B cell (primary cell): ENCODE data around the gene ICE2.

Experiments
- CTCF ChIP-seq: fragments of 200-600 bp; IDR thresholded peaks from one replicate; pipeline ENCODE4 v1.8.0; 2022; ENCODE audit warnings: antibody characterized with exemption, mild to moderate bottlenecking
- EZH2 ChIP-seq: IDR thresholded peaks from 2 replicates; pipeline ENCODE4 v1.6.1; 2012; ENCODE audit warnings: borderline replicate concordance, low read depth, mild to moderate bottlenecking, moderate library complexity, low read length; ENCODE audit not compliant: insufficient read depth, poor library complexity, severe bottlenecking

- TF ChIP-seq CTCF (no peak), EZH2 (no peak)
These were observed 50.0 kb downstream of the ICE2 start for GRCh38 chr15:60428935-60429334.
